NAMALWA (cell line): ENCODE results near the gene NUBPL.
"Not testable (repeated sequence)": the region's sequence is repeated elsewhere in the genome, so short reads cannot be mapped to it uniquely, and the experiment has no call there.

Experiments used
- DNase-seq: peaks from one replicate; pipeline ENCODE4 v3.0.0-alpha.2; 2015; ENCODE audit warnings: low spot score

NUBPL gene

DNA sequence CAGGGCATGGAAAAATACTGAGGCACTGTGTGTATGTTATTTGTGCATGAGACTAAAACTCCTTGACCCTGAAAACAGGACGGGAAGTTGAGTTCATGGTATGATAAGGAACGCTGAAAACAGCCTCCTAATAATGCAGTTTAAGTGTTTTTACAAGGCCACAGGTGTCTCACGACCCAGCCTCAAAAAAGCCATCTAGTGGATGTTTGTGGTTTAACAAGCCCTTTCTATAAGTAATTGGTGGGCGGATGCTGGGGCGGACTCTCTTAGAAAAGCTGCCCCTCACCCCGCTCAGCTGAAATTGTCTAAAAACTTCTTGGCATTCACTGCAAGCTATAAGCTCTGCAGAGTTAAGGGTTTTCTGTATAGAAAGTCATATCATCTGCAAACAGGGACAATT is 184.5 kb downstream of the NUBPL start:
- DNase-seq = peak; percentile 32

DNA sequence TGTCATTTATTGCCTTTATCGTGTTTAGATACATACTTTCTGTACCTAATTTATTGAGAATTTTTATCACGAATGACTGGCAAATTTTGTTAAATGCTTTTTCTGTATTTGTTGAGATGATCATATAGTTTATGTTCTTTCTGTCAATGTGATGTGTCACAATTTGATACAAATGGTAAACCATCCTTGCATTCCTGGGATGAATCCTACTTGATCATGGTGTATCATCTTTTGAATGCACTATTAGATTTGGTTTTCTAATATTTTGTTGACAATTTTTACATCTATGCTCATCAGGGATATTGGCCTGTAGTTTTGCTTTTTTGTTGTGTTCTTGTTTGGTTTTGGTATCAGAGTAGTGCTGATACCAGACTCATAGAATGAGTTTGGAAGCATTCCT is 185.1 kb downstream of the NUBPL start:
- DNase-seq = no peak

DNA sequence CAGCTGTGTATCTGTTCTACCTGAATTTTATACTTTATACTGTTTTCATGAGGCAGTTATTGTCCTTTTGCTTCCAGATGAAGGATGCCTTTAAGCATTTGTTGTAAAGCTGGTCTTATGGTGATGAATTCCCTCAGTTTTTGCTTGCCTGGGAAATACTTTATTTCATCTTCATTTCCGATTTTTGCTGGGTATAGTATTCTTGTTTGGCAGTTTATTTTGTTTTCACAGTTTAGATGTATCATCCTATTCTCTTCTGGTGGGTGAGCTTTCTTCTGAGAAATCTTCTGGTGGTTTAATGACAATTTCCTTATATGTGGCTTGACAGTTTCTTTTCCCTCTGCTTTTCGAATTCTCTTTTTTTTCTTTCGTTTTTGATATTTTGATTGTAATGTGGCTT is 188.1 kb downstream of the NUBPL start:
- DNase-seq = no peak

DNA sequence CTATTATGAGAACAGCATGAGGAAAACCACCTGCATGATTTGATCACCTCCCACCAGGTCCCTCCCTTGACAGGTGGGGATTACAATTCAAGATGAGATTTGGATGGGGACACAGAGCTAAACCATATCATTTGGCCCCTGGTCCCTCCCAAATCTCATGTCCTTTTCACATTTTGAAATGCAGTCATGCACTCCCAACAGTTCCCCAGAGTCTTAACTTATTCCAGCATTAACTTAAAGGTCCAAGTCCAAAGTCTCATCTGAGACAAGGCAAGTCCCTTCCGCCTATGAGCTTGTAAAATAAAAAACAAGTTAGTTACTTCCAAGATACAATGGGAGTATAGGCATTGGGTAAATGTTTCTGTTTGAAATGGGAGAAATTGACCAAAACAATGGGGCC is 189.8 kb downstream of the NUBPL start:
- not testable (repeated sequence) for DNase-seq

DNA sequence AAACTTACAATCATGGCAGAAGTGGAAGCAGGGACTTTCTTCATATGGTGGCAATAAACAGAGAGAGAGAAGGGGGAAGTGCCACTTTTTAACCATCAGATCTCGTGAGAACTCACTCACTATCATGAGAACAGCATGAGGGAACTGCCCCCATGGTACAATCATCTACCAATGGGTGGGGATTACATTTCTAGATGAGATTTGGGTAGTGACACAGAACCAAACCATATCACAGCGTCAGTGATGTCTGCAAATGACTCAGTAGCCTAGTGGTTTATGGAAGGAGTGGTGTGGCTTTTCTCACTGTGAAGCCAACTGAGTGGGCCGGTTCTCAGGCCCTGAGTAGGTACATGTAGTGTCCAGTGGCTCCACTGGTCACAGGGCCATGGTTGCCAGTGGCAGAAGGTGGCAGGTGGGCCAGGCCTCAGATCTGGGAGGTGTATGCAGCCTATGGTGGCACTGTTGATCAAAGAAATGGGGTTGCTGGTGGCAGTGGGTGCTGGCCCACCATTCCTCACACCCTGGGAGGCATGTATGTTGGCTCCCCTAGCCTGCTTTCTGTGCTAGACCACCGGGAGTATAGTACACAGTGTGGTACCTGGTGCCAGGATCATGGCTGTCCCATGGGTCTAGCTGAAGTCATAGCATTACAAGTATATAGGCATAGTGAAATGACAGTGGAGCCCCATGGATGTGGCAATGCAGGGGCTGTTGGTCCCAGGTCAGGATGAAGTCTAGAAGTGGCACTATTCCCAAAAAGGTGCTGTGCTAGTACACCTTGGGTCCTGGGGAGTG is 191.9 kb downstream of the NUBPL start:
- no peak for DNase-seq

DNA sequence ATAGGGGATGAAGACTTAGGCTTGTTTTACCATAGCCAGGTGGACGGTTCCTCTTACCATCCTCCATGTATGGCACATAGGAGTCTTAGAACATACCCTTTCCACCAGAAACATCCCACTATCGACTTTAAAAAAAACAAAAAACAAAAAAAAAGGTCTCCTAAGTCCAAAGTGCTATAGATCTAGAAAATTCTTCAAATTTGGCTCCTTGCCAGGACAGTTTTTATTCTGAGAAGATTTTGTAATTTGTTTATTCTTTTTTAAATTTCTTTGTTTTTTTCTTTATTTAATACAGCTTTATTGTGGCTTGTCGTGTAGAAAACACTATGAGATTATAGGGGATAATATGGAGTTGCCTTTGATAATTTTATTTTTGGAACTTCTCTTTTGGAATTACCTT is 197.7 kb downstream of the NUBPL start:
- no peak for DNase-seq

DNA sequence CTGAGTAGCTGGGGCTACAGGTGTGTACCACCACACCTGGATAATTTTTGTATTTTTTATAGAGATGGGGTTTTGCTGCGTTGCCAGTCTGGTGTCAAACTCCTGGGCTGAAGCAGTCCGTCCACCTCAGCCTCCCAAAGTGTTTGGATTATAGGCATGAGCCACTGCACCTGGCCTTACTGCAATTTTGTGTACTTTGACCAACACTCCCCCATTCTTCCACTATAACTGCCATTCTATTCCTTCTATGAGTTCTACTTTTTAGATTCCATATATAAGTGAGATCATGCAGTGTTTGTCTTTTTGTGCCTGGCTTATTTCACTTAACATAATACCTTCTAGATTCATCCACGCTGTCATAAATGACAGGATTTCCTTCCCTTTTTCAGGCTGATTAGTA is 199.1 kb downstream of the NUBPL start:
- DNase-seq = no peak

DNA sequence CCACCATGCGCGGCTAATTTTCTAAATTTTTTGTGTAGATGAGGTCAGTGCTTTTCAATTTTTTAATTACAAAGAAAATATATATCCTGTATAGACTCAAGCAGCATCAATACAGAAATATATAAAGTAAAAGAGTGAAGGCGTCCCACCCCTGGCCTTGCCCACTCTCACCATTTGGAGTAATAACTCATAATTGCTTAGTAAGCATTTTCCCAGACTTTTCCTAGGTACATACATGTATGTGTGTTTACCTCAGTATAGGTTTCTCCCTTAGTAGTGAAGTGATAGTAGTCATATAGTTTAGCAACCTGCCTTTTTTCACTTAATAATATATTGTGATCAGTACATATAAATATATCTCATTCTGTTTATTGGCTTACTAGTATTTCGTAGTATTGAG is 200.1 kb downstream of the NUBPL start:
- no peak for DNase-seq

DNA sequence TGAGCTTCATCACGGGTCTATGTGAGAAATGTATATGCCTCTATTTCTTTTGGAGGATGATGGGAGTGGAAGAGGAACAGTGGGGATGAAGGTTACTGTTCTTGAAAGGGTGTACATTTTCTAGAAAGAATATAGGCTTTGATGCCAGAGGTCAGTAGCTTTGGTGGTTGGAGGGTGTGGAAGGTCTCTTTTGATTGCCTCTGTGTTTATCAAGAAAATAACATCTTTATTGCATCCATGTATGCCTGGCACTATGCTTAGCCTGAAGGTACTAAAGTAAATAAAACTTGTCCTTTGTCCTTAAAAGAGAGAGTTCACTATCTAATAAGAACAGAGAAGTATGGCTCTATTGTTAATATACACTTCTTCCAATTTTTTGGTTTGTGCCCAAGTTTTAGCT is 201.8 kb downstream of the NUBPL start:
- no peak for DNase-seq

DNA sequence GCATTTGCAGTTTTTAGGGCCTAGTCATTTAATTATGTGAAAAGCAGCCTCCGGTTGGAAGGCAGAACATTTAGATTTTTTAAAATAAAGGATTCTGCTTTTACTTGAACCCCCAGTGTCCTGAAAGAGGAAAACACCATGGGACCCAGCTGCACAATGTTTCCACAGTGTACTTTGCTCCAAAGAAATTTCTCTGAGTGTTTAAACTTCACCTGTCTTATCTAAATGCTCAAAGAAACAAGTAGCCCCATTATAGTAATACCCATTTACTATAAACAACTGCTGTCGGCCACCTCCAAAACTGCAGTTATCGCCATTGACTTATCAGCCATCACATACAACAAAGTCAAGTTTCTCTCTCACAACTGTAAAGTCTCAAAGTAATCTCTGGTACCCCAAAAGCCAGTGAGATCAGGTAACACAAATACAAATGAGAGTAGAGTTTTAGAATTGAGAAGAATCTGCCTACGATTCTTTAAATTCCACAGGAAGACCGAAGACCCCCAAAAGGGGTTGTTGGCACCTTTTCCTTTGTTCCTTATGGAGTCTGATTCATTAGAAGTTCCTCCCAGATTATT is 205.2 kb downstream of the NUBPL start:
- no peak for DNase-seq

DNA sequence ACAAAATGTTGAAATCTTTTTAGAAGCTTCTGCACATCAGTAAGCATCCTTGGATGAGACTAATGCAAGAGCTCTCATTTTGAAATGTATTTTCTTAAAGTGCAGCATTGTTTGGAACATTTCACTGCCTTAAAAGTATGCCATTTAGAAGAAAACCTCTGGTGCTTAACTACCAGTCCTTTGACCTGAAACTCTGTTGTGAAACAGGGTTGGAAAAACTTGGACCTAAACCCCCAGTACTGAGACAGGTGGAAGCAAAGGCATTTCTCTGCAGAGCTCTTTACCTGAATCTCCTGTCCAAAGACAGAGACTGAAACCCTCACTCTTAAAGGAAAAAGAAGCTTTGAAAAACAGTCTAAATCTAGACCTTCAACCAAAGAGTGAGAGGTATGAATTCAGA is 207.2 kb downstream of the NUBPL start:
- DNase-seq = no peak

DNA sequence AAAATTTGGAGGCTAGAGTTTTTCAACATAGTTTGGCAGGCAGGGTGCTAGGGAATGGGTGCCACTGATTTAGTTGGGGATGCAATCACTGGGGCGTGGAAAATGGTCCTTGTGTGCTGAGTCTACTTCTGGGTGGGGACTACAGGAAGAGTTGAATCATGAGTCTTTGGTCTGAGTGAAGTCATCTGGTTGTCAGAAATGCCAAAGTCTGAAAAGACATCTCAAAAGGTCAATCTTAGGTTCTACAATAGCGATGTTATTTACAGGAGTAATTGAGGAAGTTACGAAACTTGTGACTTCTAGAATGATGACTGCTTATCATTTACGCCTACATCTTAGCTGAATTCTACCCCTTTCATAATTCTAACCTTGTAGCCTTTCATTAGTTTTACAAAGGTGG is 209.1 kb downstream of the NUBPL start:
- no peak for DNase-seq

DNA sequence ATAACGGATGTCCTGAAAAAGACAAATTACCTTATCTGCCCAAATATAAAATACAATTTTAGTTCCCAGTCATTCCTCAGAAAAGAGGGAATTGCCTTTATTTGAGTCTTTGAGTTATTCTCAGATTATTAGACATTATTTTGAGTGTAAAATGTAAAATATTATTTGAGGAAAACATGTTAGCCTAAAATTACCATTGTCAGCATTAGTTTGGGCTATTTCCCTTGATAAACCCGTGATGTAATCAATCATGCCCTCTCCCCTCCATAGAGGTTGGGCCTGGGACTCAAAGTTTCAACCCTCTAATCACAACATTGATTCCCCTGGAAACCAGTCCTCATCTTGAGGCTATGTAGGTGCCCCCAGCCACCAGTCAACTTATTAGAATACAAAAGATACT is 213.4 kb downstream of the NUBPL start:
- DNase-seq = no peak

DNA sequence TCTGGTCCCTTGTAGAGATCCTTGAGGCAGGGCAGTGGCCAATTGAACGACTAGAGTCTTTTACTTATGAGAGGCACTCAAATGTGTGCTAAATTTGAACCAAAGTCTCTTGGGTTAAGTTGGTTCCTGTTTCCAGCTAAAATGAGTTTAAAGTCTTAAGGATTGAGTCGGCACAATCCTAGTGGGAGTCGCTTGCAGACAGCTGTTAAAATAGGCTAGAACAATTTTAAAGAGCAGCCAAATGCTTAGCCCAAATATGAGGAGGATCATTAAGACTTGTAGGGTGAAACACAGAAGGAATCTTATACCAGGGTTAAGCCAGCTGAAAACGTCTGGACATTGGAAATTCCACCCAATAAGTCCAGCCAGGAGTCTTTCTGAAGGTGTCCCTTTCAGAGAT is 216.1 kb downstream of the NUBPL start:
- DNase-seq = no peak

DNA sequence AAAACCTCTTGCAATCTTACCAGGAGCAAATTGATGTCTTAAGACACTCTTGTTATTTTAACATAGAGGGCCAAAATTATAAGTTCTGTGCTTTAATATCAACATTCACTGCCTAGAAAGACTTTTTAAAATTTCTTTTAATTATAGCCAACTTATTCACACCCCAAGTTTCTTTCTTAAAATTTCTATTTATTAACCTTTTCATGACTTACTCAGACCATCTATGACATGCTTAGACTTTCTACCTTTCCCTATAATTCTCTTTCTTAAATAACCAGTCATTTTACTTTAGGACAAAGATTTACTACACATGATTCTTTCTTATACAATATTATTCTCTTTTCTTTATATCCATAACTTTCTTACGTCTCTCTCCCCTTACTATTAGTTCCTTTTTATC is 220.4 kb downstream of the NUBPL start:
- DNase-seq = peak; percentile 14

DNA sequence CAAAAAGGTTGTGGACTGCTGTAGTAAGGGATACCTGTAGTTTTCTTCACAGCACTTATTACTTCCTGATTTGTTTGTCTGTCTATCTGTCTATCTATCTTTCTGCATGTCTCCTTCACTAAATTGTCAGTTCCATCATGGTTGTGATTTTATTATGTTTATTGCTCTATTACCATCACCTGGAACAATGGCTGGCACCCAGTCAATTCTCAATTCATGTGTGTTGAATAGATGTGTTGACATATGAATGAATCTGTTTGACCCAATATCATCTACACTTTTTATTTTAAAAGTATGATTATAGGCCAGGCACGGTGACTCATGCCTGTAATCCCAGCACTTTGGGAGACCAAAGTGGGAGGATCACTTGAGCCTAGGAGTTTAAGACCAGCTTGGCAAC is 224.4 kb downstream of the NUBPL start:
- DNase-seq = no peak

DNA sequence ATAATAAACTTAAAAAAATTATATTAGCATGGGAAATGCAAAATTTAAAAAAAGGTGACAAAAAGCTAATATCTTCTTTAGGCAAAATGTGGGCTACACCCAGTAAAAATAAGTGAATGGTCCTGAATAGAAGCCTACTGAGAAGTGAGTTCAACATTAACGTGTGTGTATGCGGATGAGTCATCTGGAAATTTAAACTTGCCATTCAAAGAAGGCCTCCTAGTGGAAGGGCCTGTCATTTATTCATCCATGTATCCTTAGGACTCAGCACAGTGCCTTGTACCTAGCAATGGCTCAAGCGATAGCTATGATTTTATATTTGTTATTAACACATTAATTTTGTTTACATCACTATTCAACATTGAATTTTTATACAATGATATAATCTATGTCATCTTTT is 226.2 kb downstream of the NUBPL start:
- no peak for DNase-seq

DNA sequence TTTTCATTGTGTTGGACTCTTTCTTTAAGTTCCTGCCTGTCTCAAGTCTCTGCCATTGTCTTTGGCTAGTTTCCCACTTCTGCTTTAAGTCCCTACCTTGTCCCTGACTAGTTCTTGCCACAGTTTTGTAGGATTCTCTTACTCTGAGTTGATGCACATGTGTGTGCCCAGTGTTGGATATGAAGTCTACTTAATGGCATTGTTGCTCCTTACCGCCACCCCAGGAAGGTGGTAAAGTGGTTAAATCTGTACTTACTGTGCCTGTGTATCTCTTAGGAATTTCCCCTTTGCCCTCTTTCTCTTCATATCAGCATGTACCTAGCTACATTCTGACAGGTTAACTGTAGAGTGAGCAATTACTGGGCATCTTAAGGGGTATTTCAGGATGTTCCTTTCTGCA is 227.1 kb downstream of the NUBPL start:
- no peak for DNase-seq

DNA sequence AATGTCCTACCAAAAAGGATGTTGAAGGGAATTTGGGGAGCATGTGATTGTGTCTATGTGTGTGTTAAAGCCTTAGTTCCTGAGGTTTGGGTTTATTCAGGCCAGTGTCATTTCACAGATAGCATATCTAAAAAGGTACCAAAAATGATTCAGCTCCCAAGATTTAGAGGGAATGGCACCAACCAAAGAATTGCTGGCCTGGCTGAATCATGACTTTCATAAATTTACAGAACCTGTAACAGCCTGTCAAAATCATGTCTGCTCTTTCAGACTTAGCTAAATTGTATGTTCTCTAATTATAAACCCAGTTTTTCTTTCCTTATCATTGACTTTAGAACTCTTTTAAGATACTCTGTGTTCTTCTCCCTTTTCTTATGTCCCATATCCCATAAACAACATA is 231.5 kb downstream of the NUBPL start:
- no peak for DNase-seq

DNA sequence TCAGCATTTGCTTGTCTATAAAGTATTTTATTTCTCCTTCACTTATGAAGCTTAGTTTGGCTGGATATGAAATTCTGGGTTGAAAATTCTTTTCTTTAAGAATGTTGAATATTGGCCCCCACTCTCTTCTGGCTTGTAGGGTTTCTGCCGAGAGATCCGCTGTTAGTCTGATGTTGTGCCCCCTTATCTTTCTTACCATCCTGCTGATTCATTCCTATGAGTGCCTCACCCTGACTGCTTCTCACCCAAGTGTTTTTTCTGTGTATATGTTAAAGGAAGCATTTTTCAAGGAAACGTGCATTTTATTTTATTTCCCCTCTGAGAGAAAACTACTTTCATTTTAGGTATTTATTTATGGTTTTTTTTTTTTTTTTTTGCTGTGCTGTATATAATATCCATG is 236.7 kb downstream of the NUBPL start:
- DNase-seq = not testable (repeated sequence)

DNA sequence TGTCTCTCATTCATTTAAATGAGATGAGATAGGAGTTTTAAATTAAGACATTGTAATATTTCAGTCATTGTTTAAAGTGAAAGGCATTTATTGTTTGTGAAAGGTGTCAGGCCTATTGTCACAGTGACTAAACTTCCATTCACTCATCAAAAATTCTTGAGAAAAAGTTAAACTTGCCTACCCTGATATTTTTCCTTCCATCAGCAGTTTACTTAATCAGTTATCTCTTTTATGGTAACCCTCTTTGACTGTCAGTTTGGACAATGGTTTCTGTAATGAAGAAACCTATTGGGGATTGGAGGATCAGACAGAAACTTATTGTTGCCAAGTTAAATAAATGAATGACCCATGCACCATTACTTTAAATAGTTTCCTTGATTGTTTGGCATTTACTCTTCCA is 241.6 kb downstream of the NUBPL start:
- no peak for DNase-seq

DNA sequence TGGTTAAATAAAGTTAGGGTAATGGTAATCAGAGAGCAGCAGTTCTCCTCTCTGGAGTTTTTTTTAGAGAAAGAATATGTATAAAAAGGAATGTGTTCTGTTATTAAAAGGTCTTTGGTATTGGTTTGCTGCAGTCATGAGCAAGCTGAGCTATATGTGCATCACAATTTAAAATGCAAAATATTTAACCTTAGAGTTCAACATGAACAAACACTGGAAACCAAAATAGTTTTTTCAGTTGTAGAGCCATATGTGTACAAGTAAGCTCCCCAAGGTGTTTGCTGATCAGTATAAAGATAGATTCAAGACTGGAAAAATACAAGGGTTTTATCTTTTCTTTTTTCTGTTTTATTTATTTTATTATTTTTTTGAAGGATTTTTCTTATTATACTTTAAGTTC is 245.0 kb downstream of the NUBPL start:
- no peak for DNase-seq

DNA sequence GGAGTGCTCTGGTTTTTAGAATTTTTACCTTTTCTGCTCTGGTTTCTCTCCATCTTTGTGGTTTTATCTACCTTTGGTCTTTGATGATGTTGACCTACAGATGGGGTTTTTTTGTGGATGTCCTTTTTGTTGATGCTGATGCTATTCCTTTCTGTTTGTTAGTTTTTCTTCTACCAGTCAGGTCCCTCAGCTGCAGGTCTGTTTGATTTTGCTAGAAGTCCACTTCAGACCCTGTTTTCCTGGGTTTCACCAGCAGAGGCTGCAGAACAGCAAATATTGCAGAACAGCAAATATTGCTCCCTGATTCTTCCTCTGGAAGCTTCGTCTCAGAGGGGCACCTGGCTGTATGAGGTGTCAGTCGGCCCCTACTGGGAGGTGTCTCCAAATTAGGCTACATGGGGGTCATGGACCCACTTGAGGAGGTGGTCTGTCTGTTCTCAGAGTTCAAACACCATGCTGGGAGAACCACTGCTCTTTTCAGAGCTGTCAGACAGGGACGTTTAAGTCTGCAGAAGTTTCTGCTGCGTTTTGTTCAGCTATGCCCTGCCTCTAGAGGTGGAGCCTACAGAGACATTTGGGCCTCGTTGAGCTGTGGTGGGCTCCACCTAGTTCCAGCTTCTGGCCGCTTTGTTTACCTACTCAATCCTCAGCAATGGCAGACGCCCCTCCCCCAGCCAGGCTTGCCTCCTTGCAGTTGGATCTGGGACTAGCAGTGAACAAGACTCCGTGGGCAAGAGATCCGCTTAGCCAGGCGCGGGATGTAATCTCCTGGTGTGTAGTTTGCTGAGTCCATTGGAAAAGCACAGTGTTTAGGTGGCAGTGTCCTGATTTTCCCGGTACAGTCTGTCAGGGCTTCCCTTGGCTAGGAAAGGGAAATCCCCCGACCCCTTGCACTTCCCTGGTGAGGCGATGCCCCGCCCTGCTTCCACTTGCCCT is 250.8 kb downstream of the NUBPL start:
- not testable (repeated sequence) for DNase-seq
